ENCODE measurements around the gene BLOC1S1. TPM values are rescaled to one million over a fixed set of nuclear protein-coding genes. Genes with fewer than 3 reads are reported as not detected.

BLOC1S1 gene
- total and polyA plus RNA-seq, 2 of the 4 experiments (the other 2 are of a cell fraction) = 128 to 285 TPM

- Histone ChIP-seq H3K4me3 (ENCODE audit: insufficient read depth, low read depth, low read length) (no peak overlapping the region), H2AFZ (replicated peaks; ENCODE audit: low read length, poor library complexity) (no peak overlapping the region), H2AK5ac (ENCODE audit: low read depth, low read length) (peak overlapping the region; percentile 86), H3K79me1 (ENCODE audit: low read depth in 1 of 2, low read length in 2 of 2) (peaks cover 17 to 62% of the 10 kb centered on the region in 2 experiments), H3K4me2 (ENCODE audit: low read depth, low read length) (no peak overlapping the region), H3K4me1 (ENCODE audit: control insufficient read depth, insufficient read depth, low read length) (peaks cover 36% of the 10 kb centered on the region), H3K4ac (ENCODE audit: low read depth, low read length) (peak overlapping the region; percentile 68; the same call in 1 of the 2 replicates), H3K9me1 (ENCODE audit: insufficient read depth, low read length) (peaks cover 32% of the 10 kb centered on the region), H2AK9ac (replicated peaks; ENCODE audit: low read depth, low read length, poor library complexity) (peak overlapping the region; percentile 37), H2BK120ac (ENCODE audit: low read depth, low read length) (peak overlapping the region; percentile 62; the same call in 1 of the 2 replicates), H3K14ac (replicated peaks; ENCODE audit: low read depth, low read length) (no peak overlapping the region), H4K91ac (ENCODE audit: insufficient read depth, low read depth, low read length) (peak overlapping the region; percentile 57; the same call in 1 of the 2 replicates), H2BK15ac (ENCODE audit: low read depth, low read length) (no peak overlapping the region), H4K8ac (ENCODE audit: low read depth in 2 of 2, low read length in 2 of 2) (peak overlapping the region in 1 of 2 experiments; percentile 66; a peak in 1 of 4 replicates), H3K27ac (ENCODE audit: insufficient read depth, low read length) (no peak overlapping the region), H3K27me3 (ENCODE audit: control insufficient read depth, insufficient read depth, low read length) (no peaks in the 10 kb centered on the region), H3K18ac (ENCODE audit: low read depth, low read length) (no peak overlapping the region), H3K56ac (ENCODE audit: extremely low read depth, insufficient read depth, low read length) (no peak overlapping the region), H2BK5ac (ENCODE audit: low read depth, low read length, poor library complexity, severe bottlenecking) (peak overlapping the region; percentile 71), H2BK20ac (ENCODE audit: low read depth, low read length) (no peak overlapping the region), H3K9me3 (ENCODE audit: control insufficient read depth, insufficient read depth, low read length) (no peaks in the 10 kb centered on the region), H3K9ac (ENCODE audit: low read depth, low read length) (no peak overlapping the region), H4K5ac (ENCODE audit: low read depth, low read length) (no peak overlapping the region), H3K36me3 (ENCODE audit: control insufficient read depth, insufficient read depth, low read length) (peaks cover 10% of the 10 kb centered on the region), H4K20me1 (ENCODE audit: insufficient read depth, low read length) (peaks cover 24% of the 10 kb centered on the region), H3K23ac (ENCODE audit: low read depth, low read length) (peak overlapping the region; percentile 57; the same call in 1 of the 2 replicates)
- intact Hi-C loops (cut with micrococcal nuclease) (no loop called here), dilution Hi-C loops (cut with HindIII; ENCODE audit: low sequenced_read_pairs, unreplicated experiment) (no loop called here), in situ Hi-C loops (cut with MboI; ENCODE audit: low sequenced_read_pairs) (no loop called here)
- 50% methylated on average over 1 of the region's 4 CpGs; no CpG with 5 or more reads in 1 of the 2 experiments for WGBS, 2 experiments (ENCODE audit: extremely low coverage in 2 of 2, insufficient read length in 1 of 2)
- ATAC-seq (ENCODE audit: low read depth) (no peak), DNase-seq (no peak)
- no TSS peak for BruUV-seq (replicated peaks)
- POLR2A ChIA-PET (ENCODE audit: unreplicated experiment) = no interaction called here
- CTCF ChIA-PET = interaction anchor here (0.5 kb wide), 1 partner anchor 134 kb away, joined by 3 read pairs; no protein-coding TSS in a partner anchor
- TF ChIP-seq, protein P1, sequence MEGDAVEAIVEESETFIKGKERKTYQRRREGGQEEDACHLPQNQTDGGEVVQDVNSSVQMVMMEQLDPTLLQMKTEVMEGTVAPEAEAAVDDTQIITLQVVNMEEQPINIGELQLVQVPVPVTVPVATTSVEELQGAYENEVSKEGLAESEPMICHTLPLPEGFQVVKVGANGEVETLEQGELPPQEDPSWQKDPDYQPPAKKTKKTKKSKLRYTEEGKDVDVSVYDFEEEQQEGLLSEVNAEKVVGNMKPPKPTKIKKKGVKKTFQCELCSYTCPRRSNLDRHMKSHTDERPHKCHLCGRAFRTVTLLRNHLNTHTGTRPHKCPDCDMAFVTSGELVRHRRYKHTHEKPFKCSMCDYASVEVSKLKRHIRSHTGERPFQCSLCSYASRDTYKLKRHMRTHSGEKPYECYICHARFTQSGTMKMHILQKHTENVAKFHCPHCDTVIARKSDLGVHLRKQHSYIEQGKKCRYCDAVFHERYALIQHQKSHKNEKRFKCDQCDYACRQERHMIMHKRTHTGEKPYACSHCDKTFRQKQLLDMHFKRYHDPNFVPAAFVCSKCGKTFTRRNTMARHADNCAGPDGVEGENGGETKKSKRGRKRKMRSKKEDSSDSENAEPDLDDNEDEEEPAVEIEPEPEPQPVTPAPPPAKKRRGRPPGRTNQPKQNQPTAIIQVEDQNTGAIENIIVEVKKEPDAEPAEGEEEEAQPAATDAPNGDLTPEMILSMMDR (conservative IDR thresholded peaks at IDR 0.05; ENCODE audit: low read depth, low read length) = no peak
- TF ChIP-seq MAZ (IDR thresholded peaks at IDR 0.05; ENCODE audit: borderline replicate concordance, low read depth, low read length) (no peak), FOS (IDR thresholded peaks at IDR 0.05; ENCODE audit: low read depth, low read length) (no peak), MAFK (IDR thresholded peaks at IDR 0.05; ENCODE audit: low read depth, low read length) (no peak), NFE2L2 (IDR thresholded peaks at IDR 0.05; ENCODE audit: low read depth, low read length) (no peak), SMC3 (IDR thresholded peaks at IDR 0.05; ENCODE audit: low read depth, low read length) (no peak), POLR2A (IDR thresholded peaks at IDR 0.05; ENCODE audit: low read depth, low read length) (no peak), CHD1 (IDR thresholded peaks at IDR 0.05; ENCODE audit: low read depth, low read length) (no peak), BHLHE40 (IDR thresholded peaks at IDR 0.05; ENCODE audit: low read depth, low read length) (no peak)
Observed at GRCh38 chr12:55718624-55719275, 2.9 kb downstream of the BLOC1S1 start.

Measured in IMR-90 (cell line).